Epithelial cell of esophagus (primary cell): ENCODE data around the gene FBXW5.
A peak's percentile ranks its signal among the peaks of the same experiment; 100 is the strongest.

Experiments
- DNase-seq: peaks from one replicate; pipeline ENCODE4 v3.0.0; 2010; ENCODE audit warnings: low read depth
- H3K4me3 ChIP-seq: 2 replicates; pipeline ENCODE4 v1.5.1; 2011; ENCODE audit warnings: mild to moderate bottlenecking, low read length, control low read depth
- TF ChIP-seq, protein P1 (sequence below): IDR thresholded peaks from 2 replicates; pipeline ENCODE4 v1.5.1; 2011; ENCODE audit warnings: low read depth, mild to moderate bottlenecking, low read length, control low read depth, inconsistent platforms; ENCODE audit not compliant: insufficient read depth; ENCODE audit errors: missing control alignments

The FBXW5 gene

DNA sequence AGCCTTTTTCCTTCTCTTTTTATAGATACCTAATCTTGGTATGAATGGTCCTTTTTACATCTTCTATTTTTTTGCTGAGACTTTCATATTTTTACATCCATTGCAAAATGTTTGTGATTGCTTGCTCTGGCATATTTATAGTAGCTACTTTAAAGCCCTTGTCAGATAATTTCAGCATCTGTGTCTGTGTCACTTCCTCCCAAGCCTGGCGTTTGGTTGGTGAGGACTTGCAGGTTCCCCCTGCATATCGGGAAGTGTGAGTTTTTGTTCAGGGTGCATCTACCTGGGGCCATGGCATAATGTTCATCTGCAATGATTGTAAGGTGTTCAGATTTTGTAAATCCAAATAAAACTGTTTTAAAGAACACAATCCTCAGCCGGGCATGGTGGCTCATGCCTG lies 8.9 kb downstream of the FBXW5 start:
- H3K4me3 ChIP-seq = no peak overlapping the region
- TF ChIP-seq, protein P1, sequence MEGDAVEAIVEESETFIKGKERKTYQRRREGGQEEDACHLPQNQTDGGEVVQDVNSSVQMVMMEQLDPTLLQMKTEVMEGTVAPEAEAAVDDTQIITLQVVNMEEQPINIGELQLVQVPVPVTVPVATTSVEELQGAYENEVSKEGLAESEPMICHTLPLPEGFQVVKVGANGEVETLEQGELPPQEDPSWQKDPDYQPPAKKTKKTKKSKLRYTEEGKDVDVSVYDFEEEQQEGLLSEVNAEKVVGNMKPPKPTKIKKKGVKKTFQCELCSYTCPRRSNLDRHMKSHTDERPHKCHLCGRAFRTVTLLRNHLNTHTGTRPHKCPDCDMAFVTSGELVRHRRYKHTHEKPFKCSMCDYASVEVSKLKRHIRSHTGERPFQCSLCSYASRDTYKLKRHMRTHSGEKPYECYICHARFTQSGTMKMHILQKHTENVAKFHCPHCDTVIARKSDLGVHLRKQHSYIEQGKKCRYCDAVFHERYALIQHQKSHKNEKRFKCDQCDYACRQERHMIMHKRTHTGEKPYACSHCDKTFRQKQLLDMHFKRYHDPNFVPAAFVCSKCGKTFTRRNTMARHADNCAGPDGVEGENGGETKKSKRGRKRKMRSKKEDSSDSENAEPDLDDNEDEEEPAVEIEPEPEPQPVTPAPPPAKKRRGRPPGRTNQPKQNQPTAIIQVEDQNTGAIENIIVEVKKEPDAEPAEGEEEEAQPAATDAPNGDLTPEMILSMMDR = no peak
- DNase-seq = no peak

DNA sequence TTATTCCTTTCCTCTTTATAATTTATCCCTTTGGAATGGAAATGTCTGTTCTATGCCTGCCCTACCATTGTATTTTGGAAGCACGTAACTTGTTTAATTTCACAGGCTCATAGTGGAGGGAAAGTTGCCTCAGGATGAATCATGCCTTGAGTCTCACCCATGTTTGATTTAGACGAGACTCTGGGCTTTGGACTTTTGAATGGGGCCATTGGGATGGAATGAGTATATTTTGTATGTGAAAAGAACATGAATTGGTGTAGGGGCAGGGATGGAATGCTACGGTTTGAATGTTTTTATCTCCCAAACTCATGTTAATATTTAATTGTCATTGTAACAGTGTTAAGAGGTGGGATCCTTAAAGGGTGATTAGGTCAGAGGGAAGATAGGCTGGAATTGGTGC lies 10.3 kb downstream of the FBXW5 start:
- TF ChIP-seq, protein P1 = no peak
- no peak overlapping the region for H3K4me3 ChIP-seq
- DNase-seq = no peak

DNA sequence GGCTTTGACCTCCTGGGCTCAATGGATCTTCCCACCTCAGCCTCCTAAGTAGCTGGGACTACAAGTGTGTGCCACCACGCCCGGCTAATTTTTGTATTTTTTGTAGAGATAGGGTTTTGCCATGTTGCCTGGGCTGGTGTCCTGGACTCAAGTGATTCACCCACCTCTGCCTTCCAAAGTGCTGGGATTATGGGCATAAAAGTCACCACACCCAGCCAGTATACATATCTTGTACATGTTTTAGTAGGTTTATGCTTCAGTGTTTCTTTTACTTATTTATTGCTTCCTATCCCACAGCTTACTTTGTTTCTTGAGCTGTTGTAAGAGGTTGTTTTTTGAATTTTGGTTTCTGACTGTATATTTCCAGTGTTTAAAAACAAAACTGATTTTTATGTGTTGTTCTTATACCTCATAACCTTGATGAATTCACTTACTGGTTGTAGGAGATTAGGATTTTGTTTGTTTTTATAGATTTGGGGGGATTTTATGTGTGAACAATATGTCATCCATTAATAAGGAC lies 12.9 kb downstream of the FBXW5 start:
- TF ChIP-seq, protein P1 = no peak
- DNase-seq = peak; percentile 43

DNA sequence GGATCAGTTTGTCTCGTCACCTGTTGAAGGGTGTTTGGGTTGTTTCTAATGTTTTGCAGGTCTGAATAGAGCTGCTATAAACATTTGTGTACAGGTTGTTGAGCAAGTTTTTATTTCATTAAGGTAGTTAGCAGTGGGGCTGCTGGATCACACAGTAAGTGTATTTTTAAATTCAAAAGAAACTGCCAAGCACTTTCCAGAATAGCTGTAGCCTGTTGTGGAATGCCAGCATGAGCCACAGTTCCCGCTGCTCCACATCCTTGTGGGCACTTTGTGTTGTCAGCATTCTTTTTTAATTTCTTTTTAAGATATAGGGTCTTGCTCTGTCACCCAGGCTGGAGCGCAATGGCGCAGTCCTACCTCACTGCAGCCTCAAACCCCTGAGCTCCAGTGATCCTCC lies 14.5 kb downstream of the FBXW5 start:
- TF ChIP-seq, protein P1 = no peak
- no peak overlapping the region for H3K4me3 ChIP-seq
- no peak for DNase-seq

More for the DNA sequence above, 12.9 kb downstream of the FBXW5 start:
- H3K4me3 ChIP-seq = no peak overlapping the region

DNA sequence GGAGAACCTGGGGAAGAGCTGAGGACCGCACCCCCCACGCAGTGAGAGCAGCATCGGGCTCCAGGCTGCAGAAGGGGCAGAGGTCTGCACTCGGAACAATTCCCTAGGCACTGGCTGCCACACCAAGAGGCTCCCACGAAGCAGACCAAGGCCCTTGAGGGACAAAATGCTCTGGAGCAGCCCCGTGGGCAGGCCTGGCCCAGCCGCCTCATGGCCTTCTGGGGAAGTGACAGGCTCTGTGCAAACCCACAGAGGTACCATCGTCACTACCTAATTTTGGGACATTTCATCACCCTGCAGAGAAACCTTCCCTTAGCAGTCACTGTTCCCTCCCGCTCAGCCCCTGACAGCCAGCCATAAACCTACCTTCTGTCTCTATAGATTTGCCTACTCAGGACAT lies 15.9 kb downstream of the FBXW5 start:
- no peak overlapping the region for H3K4me3 ChIP-seq
- DNase-seq = no peak
- TF ChIP-seq, protein P1 = no peak

DNA sequence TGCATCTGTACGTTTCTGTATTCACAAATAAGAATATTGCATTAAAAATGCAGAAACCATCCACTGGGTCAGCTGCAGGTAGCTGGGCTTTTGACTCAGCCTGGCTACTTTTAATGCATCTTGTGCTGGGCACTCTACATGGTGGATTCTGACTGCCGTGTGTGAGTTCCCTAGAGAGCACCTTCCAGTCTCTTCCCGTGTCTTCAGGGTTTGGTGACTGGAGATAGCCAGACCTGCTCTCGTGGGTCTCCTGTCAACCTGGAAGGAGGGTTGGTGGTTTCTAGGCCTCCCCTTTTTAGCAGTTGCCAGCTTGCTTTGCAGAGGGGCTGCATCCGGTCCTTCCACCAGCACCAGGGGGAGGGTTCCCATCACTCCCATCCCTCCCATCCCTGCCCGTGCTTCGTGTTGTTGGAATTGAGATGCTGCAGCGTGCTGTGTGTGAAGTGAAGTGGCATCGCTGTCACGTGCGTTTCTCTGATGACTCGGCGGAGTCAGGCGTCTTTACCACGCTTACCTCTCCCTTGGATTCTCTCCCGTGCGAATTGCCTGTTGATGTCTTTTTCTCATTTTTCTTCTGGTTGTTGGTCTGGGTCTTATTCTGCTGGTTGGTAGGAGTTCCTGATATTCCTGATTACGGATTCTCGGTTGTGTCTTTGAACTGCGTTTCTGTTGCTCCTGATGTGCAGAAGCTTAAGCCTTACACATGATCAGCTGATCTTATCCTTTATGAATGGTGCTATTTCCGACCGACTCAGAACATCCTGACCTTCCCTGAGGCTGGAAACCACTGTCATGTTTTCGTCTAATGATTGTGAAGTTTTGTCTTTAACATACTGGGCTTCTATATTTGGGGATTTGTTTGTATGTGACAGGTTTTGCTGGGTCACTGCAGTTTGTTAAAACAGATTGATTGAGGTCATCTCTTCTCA lies 16.9 kb downstream of the FBXW5 start:
- TF ChIP-seq, protein P1 = no peak
- DNase-seq = no peak
- no peak overlapping the region for H3K4me3 ChIP-seq
